Measurements from ENCODE around the gene DIAPH1. TPM values are rescaled to one million over a fixed set of nuclear protein-coding genes. Genes with fewer than 3 reads are reported as not detected.
A peak's percentile ranks its signal among the peaks of the same experiment; 100 is the strongest.

Gene DIAPH1
- total RNA-seq, 3 donors from 2014 or later, result 53.3 to 87.7 (median 82.7) TPM

- Histone ChIP-seq H3K4me3 (no peak overlapping the region), H3K9me3 (no peaks in the 10 kb centered on the region), H3K36me3 (ENCODE audit: low read depth) (no peaks in the 10 kb centered on the region), H3K4me1 (ENCODE audit: low read depth) (peaks cover 15% of the 10 kb centered on the region)
- no peak for TF ChIP-seq CTCF (IDR thresholded peaks at IDR 0.05)
- intact Hi-C loops (cut with DNase I, micrococcal nuclease), result no loop called here
- peak; percentile 41 for ATAC-seq
- DNase-seq, result peak; percentile 60 to 77 (median 74)
These were observed 105.0 kb downstream of the DIAPH1 start for GRCh38 chr5:141513627-141514329.

- no peak overlapping the region for H3K4me3 ChIP-seq
- no peaks in the 10 kb centered on the region for H3K36me3 ChIP-seq (ENCODE audit: low read depth)
- intact Hi-C loops (cut with DNase I, micrococcal nuclease), result no loop called here
- peaks cover 15% of the 10 kb centered on the region for H3K4me1 ChIP-seq (ENCODE audit: low read depth)
- no peaks in the 10 kb centered on the region for H3K9me3 ChIP-seq
- ATAC-seq, result peak; percentile 49
- TF ChIP-seq CTCF (IDR thresholded peaks at IDR 0.05), result no peak
- DNase-seq, result peak; percentile 51 to 65 (median 63)
These were observed 105.7 kb downstream of the DIAPH1 start for GRCh38 chr5:141512911-141513626.

GRCh38 chr5:141512390-141512910 is 106.3 kb downstream of the DIAPH1 start:
- DNase-seq, result peak; percentile 86 to 95 (median 91)
- Histone ChIP-seq H3K4me1 (ENCODE audit: low read depth) (peaks cover 15% of the 10 kb centered on the region), H3K36me3 (ENCODE audit: low read depth) (no peaks in the 10 kb centered on the region), H3K9me3 (no peaks in the 10 kb centered on the region), H3K4me3 (no peak overlapping the region)
- intact Hi-C loops (cut with DNase I, micrococcal nuclease), result no loop called here
- peak; percentile 78 for ATAC-seq
- TF ChIP-seq CTCF (IDR thresholded peaks at IDR 0.05), result peak; percentile 73

GRCh38 chr5:141511771-141512325 is 107.0 kb downstream of the DIAPH1 start:
- ATAC-seq (no peak), DNase-seq (no peak)
- no peak overlapping the region for H3K4me3 ChIP-seq
- H3K36me3 ChIP-seq (ENCODE audit: low read depth), result no peaks in the 10 kb centered on the region
- H3K4me1 ChIP-seq (ENCODE audit: low read depth), result peaks cover 15% of the 10 kb centered on the region
- TF ChIP-seq CTCF (IDR thresholded peaks at IDR 0.05), result no peak
- no peaks in the 10 kb centered on the region for H3K9me3 ChIP-seq
- intact Hi-C loops (cut with DNase I, micrococcal nuclease), result no loop called here

- DNase-seq (no peak), ATAC-seq (no peak)
- H3K36me3 ChIP-seq (ENCODE audit: low read depth), result no peaks in the 10 kb centered on the region
- no peak for TF ChIP-seq CTCF (IDR thresholded peaks at IDR 0.05)
- no peak overlapping the region for H3K4me3 ChIP-seq
- H3K4me1 ChIP-seq (ENCODE audit: low read depth), result peaks cover 15% of the 10 kb centered on the region
- intact Hi-C loops (cut with DNase I, micrococcal nuclease), result no loop called here
- H3K9me3 ChIP-seq, result no peaks in the 10 kb centered on the region
These were observed 107.8 kb downstream of the DIAPH1 start for GRCh38 chr5:141510850-141511601.
